ENCODE results near the gene AMDHD2.

DNA sequence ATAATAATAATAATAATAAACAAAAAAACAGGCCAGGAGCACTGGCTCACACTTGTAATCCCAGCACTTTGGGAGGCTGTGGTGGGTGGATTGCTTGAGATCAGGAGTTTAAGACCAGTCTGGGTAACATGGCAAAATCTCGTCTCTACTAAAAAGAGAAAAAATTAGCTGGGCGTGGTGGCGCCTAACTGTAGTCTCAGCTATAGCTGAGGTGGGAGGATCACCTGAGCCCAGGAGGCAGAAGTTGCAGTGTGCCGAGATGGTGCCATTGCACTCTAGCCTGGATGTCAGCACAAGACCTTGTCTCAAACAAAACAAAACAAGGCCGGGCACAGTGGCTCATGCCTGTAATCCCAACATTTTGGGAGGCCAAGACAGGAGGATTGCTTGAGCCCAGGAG, 25.1 kb upstream of the AMDHD2 start:
- TF ChIP-seq POLR2AphosphoS5 (IDR thresholded peaks at IDR 0.05; ENCODE audit: borderline replicate concordance, low read depth, low read length) (no peak), EZH2 (IDR thresholded peaks at IDR 0.05) (no peak)
